Stomach (tissue), 19 donors: ENCODE results near the gene AGPAT2. TPM values are rescaled to one million over a fixed set of nuclear protein-coding genes. Genes with fewer than 3 reads are reported as not detected.
A peak's percentile ranks its signal among the peaks of the same experiment; 100 is the strongest.

Source experiments
- DNase-seq, 2 donors: peaks; one replicate each; pipeline versions ENCODE4 v3.0.0 to v3.0.0-alpha.2; 2013 to 2019
- H3K27ac ChIP-seq, 5 donors: fragments of 200-600 bp in 4 of 5; sonication (generic) in 4 of 5; one replicate each; pipeline ENCODE4 v1.5.1; 2013 to 2019; ENCODE audit warnings: mild to moderate bottlenecking in 1 of 5, moderate library complexity in 1 of 5
- H3K27me3 ChIP-seq, 3 donors: fragments of 200-600 bp; sonication (generic); one replicate each; pipeline ENCODE4 v1.5.1; 2017 to 2019; ENCODE audit warnings: mixed run types in 1 of 3
- H3K36me3 ChIP-seq, 4 donors: fragments of 200-600 bp; sonication (generic); 1 replicate in 3 of 4; 2 replicates in 1 of 4; pipeline ENCODE4 v1.5.1; 2016 to 2019
- H3K4me1 ChIP-seq, 4 donors: fragments of 200-600 bp; sonication (generic); one replicate each; pipeline ENCODE4 v1.5.1; 2016 to 2019
- H3K4me3 ChIP-seq, 4 donors: fragments of 200-600 bp; sonication (generic) in 3 of 4; one replicate each; pipeline ENCODE4 v1.5.1; 2016 to 2019; ENCODE audit warnings: mild to moderate bottlenecking in 1 of 4
- H3K9me3 ChIP-seq, 4 donors: fragments of 200-600 bp; sonication (generic); one replicate each; pipeline ENCODE4 v1.5.1; 2016 to 2019
- CTCF ChIP-seq, 7 experiments: fragments of 450-650 bp in 4 of 7; fragments of 200-600 bp in 3 of 7; sonication (generic) in 3 of 7; IDR thresholded peaks; one replicate each; pipeline ENCODE4 v1.5.1; 2016 to 2019; ENCODE audit warnings: antibody characterized with exemption in 7 of 7, control low read depth in 2 of 7, mild to moderate bottlenecking in 1 of 7
- EP300 ChIP-seq: sonication (generic); formaldehyde crosslinking; IDR thresholded peaks from one replicate; pipeline ENCODE4 v1.6.1; 2017; ENCODE audit warnings: antibody characterized with exemption
- POLR2A ChIP-seq, 4 donors: fragments of 450-650 bp; IDR thresholded peaks; one replicate each; pipeline ENCODE4 v1.6.1; 2016; ENCODE audit warnings: antibody characterized with exemption in 4 of 4, control low read depth in 2 of 4, mild to moderate bottlenecking in 1 of 4, moderate library complexity in 1 of 4
- POLR2AphosphoS5 ChIP-seq, 3 donors: sonication (generic); formaldehyde crosslinking; IDR thresholded peaks; one replicate each; pipeline ENCODE4 v1.6.1; 2016; ENCODE audit warnings: antibody characterized with exemption in 3 of 3
- WGBS, 5 donors: extraction: QIAGEN DNeasy Blood & Tissue Kit in 3 of 5; methylation state at CpG; one replicate each; pipeline versions ENCODE4 v1.1.5 to v1.1.7; 2013 to 2018; 5-methylcytosine and 5-hydroxymethylcytosine counted together
- intact Hi-C: fragments of 100-400 bp; cut with DNase I; formaldehyde crosslinking; loops from one replicate; pipeline ENCODE4 v1.15.1; 2023; ENCODE audit warnings: low total_unique reads
- long read RNA-seq, 10 donors: transcript quantifications; one replicate each; lab custom pipeline, GENCODE V29; 2026
- polyA plus RNA-seq, 3 donors: library from polyadenylated mRNA; stranded (reverse); fragments of 200-250 nt; gene quantifications; one replicate each; pipeline ENCODE4 v1.2.3, GENCODE V29; 2013
- total RNA-seq, 5 donors: library from RNA; depleted of rRNA; stranded (reverse); fragments of >200 nt; gene quantifications; one replicate each; pipeline versions ENCODE4 v1.1.0 to v1.2.3, GENCODE V29; 2014 to 2016
- donor health status: healthy with polysubstance abuse.
- donor health status: Bipolar disorder and iron deficiency.
- donor health status: healthy.

AGPAT2 gene
- total RNA-seq = 100 to 1,000 TPM in 2 of 5 donors, 10 to 100 TPM in 3; 49.6 to 135 (median 68.8) TPM
- polyA plus RNA-seq = 10 to 100 TPM; 32.7 to 88.7 (median 75.1) TPM
- long read RNA-seq, donor 1, transcript AGPAT2-202 (6 exons, 1,512 nt) = major isoform, 21 of 32 reads
- long read RNA-seq, donor 1, transcript AGPAT2-204 (4 exons, 808 nt) = minor isoform, 11 of 32 reads
- long read RNA-seq, donor 1, partial matches to known transcripts = 0 of 32 reads
- long read RNA-seq, donor 1, other reads (novel, unspliced or antisense) = 0 of 32 reads
- long read RNA-seq, donor 2, transcript AGPAT2-204 (4 exons, 808 nt) = minor isoform, 20 of 61 reads
- long read RNA-seq, donor 2, transcript AGPAT2-202 (6 exons, 1,512 nt) = major isoform, 39 of 61 reads
- long read RNA-seq, donor 2, partial matches to known transcripts = 0 of 61 reads
- long read RNA-seq, donor 2, other reads (novel, unspliced or antisense) = 0 of 61 reads
- long read RNA-seq, donor 3, transcript AGPAT2-202 (6 exons, 1,512 nt) = major isoform, 8 of 12 reads
- long read RNA-seq, donor 3, partial matches to known transcripts = 0 of 12 reads
- long read RNA-seq, donor 3, other reads (novel, unspliced or antisense) = 0 of 12 reads
- long read RNA-seq, donor 4, partial matches to known transcripts = 0 of 2 reads
- long read RNA-seq, donor 4, other reads (novel, unspliced or antisense) = 0 of 2 reads
- long read RNA-seq, donor 5, transcript AGPAT2-202 (6 exons, 1,512 nt) = major isoform, 27 of 32 reads
- long read RNA-seq, donor 5, partial matches to known transcripts = 0 of 32 reads
- long read RNA-seq, donor 5, other reads (novel, unspliced or antisense) = 0 of 32 reads
- long read RNA-seq, donor 6, transcript AGPAT2-204 (4 exons, 808 nt) = minor isoform, 18 of 73 reads
- long read RNA-seq, donor 6, transcript AGPAT2-202 (6 exons, 1,512 nt) = major isoform, 52 of 73 reads
- long read RNA-seq, donor 6, partial matches to known transcripts = 0 of 73 reads
- long read RNA-seq, donor 6, other reads (novel, unspliced or antisense) = 0 of 73 reads
- long read RNA-seq, donor 7, transcript AGPAT2-202 (6 exons, 1,512 nt) = major isoform, 43 of 48 reads
- long read RNA-seq, donor 7, partial matches to known transcripts = 0 of 48 reads
- long read RNA-seq, donor 7, other reads (novel, unspliced or antisense) = 0 of 48 reads
- long read RNA-seq, donor 8, transcript AGPAT2-202 (6 exons, 1,512 nt) = major isoform, 26 of 39 reads
- long read RNA-seq, donor 8, transcript AGPAT2-204 (4 exons, 808 nt) = minor isoform, 12 of 39 reads
- long read RNA-seq, donor 8, partial matches to known transcripts = 0 of 39 reads
- long read RNA-seq, donor 8, other reads (novel, unspliced or antisense) = 0 of 39 reads
- long read RNA-seq, donor 9, transcript AGPAT2-202 (6 exons, 1,512 nt) = major isoform, 15 of 16 reads
- long read RNA-seq, donor 9, partial matches to known transcripts = 0 of 16 reads
- long read RNA-seq, donor 9, other reads (novel, unspliced or antisense) = 0 of 16 reads
- long read RNA-seq, donor 10, transcript AGPAT2-202 (6 exons, 1,512 nt) = major isoform, 29 of 33 reads
- long read RNA-seq, donor 10, partial matches to known transcripts = 0 of 33 reads
- long read RNA-seq, donor 10, other reads (novel, unspliced or antisense) = 0 of 33 reads

- TF ChIP-seq POLR2A (IDR thresholded peaks at IDR 0.05) (no peak), EP300 (no peak), CTCF (IDR thresholded peaks at IDR 0.05) (no peak), POLR2AphosphoS5 (IDR thresholded peaks at IDR 0.05) (peak in 2 of 3 donors; percentile 42 to 68)
- Histone ChIP-seq H3K9me3 (no peaks in the 10 kb centered on the region), H3K4me1 (peaks cover 37 to 82% (median 73%) of the 10 kb centered on the region in 4 donors), H3K4me3 (peak within 1 kb of the TSS; percentile 63 to 96 (median 78)), H3K36me3 (peaks cover 0 to 11% (median 7%) of the 10 kb centered on the region in 4 donors), H3K27me3 (no peaks in the 10 kb centered on the region), H3K27ac (peak within 1 kb of the TSS; percentile 86 to 95 (median 91))
- 0 to 1% (median 1%) methylated on average over 24 to 102 of the region's 106 CpGs for WGBS, 5 donors
- intact Hi-C loops = no loop called here
- peak; percentile 90 to 91 for DNase-seq
Observed at GRCh38 chr9:136686794-136687711, at the start of gene AGPAT2. Gene AGPAT2, minus strand, starts transcription at chr9:136687457. Its CDS starts 100 bp downstream, at chr9:136687357.

- 78 to 89% (median 87%) methylated on average over 20 to 21 of the region's 21 CpGs for WGBS, 5 donors
Observed at GRCh38 chr9:136735812-136736480, 48.7 kb upstream of the AGPAT2 start.

More at GRCh38 chr9:136735812-136736480, 48.7 kb upstream of the AGPAT2 start:
- Histone ChIP-seq H3K36me3 (no peaks in the 10 kb centered on the region), H3K4me3 (no peak overlapping the region), H3K27me3 (peaks cover 0 to 16% (median 13%) of the 10 kb centered on the region in 3 donors), H3K4me1 (peaks cover 4 to 5% (median 4%) of the 10 kb centered on the region in 4 donors), H3K9me3 (no peaks in the 10 kb centered on the region), H3K27ac (no peak overlapping the region)
- no peak for DNase-seq
- intact Hi-C loops = no loop called here
- TF ChIP-seq POLR2A (IDR thresholded peaks at IDR 0.05) = no peak
- no peak for TF ChIP-seq EP300
- no peak for TF ChIP-seq POLR2AphosphoS5 (IDR thresholded peaks at IDR 0.05)
- TF ChIP-seq CTCF (IDR thresholded peaks at IDR 0.05) = no peak
